Measurements from ENCODE around the gene AGBL4.

GRCh38 chr1:48687282-48688045, 1336.3 kb downstream of the AGBL4 start:
- TF ChIP-seq EZH2 (IDR thresholded peaks at IDR 0.05; ENCODE audit: borderline replicate concordance, low read length), result no peak
- no peak for TF ChIP-seq CTCF (IDR thresholded peaks at IDR 0.05; ENCODE audit: low read length)

Data from OCI-LY1 (cell line).